Epithelial cell of prostate (primary cell): ENCODE data around the gene RNF220.

ENCODE experiments used
- DNase-seq: peaks from one replicate; pipeline ENCODE4 v3.0.0-alpha.2; 2011; ENCODE audit warnings: low read depth, low spot score
- H3K27ac ChIP-seq: fragments of 450-650 bp; 2 replicates; pipeline ENCODE4 v1.5.1; 2017; ENCODE audit warnings: mild to moderate bottlenecking

RNF220 gene

GRCh38 chr1:44621841-44622286 is 216.8 kb downstream of the RNF220 start:
- no peak overlapping the region for H3K27ac ChIP-seq

GRCh38 chr1:44624268-44624901 is 219.3 kb downstream of the RNF220 start:
- H3K27ac ChIP-seq: no peak overlapping the region

More at GRCh38 chr1:44621841-44622286, 216.8 kb downstream of the RNF220 start:
- no peak for DNase-seq

DNA sequence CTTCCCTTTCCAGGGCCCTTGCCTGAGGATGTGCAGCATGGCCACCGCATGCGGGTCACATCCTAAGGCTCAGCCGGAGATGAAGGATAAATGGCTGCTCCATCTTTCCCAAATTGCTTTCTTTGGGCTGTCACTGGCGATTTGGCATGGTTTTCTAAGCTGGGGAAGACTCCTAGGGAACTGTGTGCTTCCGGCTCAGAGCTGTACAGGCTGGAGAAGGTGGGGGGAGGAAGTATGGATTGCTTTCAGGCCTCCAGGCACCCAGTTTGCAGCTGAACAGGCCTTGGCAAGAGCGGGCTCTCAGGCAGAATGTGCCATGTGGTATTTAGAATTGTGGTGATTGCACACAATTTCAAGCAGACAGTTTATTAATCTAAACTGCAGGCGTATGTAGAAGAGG is 220.3 kb downstream of the RNF220 start:
- no peak for DNase-seq
- no peak overlapping the region for H3K27ac ChIP-seq

More at GRCh38 chr1:44624268-44624901, 219.3 kb downstream of the RNF220 start:
- no peak for DNase-seq

DNA sequence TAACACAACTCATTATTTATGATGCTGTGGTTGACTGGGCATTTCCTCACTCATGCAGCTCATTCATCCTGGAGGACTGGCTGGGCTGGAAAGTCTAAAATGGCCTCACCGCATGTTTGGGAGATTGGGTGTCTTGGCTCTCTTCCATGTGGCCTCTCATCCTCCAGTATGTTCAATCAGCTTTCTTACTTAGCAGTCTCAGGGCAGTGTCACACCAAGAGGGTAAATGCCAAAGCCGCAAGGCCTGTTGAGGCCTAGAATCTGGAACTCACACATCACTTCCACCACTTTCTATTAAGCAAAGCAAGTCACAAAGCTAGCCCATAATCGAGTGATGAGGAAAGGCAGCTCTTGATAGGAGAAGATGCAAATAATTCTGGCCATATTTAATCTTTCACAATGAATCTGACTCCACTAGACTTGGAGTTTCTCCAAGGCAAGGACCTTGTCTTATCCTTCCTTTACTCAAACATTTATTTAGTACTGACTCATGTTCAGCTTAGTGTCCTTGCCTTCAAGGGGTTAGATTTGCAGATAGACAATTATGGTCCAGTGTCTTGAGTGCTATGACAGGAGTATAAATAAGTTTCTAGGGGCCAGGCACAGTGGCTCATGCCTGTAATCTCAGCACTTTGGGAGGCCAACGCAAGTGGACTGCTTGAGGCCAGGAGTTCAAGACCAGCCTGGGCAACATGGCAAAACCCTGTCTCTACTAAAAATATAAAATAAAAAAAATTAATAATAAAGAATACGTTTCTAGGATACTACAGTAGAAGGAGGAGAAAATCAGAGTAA is 224.1 kb downstream of the RNF220 start:
- peak; percentile 77 for DNase-seq
- H3K27ac ChIP-seq: peak overlapping the region; percentile 60

- no peak for DNase-seq
- H3K27ac ChIP-seq: peak overlapping the region; percentile 60
These were observed 225.1 kb downstream of the RNF220 start for GRCh38 chr1:44630116-44630515.

DNA sequence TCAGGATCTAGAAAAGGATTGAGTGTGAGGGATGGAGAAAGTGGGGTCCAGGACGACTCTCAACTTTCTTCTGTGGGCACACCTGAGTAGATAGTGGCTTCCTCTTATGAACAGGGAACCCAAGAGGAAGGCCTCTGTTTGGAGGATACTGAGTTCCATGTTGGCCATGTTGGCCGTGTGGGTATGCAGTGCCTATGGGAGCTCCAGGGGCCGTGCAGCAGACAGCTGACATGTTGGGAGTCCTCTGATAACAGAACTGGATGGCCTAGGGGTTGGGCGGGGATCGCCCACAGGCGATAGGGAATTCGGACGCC is 226.2 kb downstream of the RNF220 start:
- no peak for DNase-seq
- H3K27ac ChIP-seq: peak overlapping the region; percentile 89

DNA sequence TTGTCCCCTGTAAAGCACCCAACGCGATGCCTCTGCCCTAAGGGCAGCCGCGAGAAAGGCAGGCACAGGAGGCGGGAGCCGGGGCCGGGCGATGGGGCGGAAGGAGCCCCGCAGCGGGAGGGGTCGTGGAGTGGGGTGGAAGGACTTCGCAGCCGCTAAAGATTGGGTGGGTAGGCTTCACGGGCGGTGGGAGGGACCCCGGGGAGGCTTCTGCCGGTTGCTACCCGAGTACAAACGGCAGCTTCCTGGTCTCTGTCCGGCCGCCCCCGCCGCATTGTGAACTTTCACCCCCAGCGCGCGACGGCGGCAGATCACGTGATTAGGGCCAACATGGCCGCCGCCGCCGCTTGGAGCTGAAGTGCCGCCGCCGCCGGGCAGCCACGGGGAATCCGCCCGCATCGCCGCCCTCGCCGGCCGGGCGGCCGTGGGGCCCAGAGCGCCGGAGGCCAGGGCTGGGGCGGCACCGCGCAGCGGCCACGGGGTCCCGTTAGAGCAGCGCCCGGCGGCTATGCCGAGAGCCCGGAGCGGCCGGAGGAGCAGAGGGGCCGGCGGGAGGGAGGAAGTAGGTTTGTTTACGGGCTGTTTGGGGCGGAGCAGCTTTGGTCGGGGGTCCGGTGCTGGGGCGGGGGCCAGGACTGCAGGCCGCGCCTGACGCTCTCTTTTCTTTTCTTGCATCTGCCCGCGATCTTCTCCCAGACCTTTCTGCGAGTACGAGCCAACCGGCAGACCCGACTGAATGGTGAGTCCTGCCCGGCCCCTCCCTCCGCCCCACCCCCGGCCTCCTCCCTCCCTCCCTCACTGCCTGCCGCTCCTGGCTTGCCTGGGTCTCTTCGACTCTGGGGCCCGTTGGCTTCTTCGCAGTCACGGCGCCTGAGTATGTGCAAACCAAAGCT is 226.8 kb downstream of the RNF220 start:
- DNase-seq: no peak
- H3K27ac ChIP-seq: peak overlapping the region; percentile 89

- peak overlapping the region; percentile 89 for H3K27ac ChIP-seq
- DNase-seq: no peak
These were observed 227.5 kb downstream of the RNF220 start for GRCh38 chr1:44632598-44632997.

GRCh38 chr1:44634606-44635189 is 229.6 kb downstream of the RNF220 start:
- H3K27ac ChIP-seq: no peak overlapping the region

GRCh38 chr1:44635439-44635838 is 230.4 kb downstream of the RNF220 start:
- no peak overlapping the region for H3K27ac ChIP-seq
- DNase-seq: no peak

More at GRCh38 chr1:44634606-44635189, 229.6 kb downstream of the RNF220 start:
- DNase-seq: no peak

- no peak for DNase-seq
- H3K27ac ChIP-seq: no peak overlapping the region
These were observed 231.1 kb downstream of the RNF220 start for GRCh38 chr1:44636083-44636687.

- H3K27ac ChIP-seq: peak overlapping the region; percentile 13
- DNase-seq: peak; percentile 33
These were observed 231.9 kb downstream of the RNF220 start for GRCh38 chr1:44636688-44637598.

GRCh38 chr1:44637702-44638411 is 232.8 kb downstream of the RNF220 start:
- no peak for DNase-seq
- no peak overlapping the region for H3K27ac ChIP-seq

DNA sequence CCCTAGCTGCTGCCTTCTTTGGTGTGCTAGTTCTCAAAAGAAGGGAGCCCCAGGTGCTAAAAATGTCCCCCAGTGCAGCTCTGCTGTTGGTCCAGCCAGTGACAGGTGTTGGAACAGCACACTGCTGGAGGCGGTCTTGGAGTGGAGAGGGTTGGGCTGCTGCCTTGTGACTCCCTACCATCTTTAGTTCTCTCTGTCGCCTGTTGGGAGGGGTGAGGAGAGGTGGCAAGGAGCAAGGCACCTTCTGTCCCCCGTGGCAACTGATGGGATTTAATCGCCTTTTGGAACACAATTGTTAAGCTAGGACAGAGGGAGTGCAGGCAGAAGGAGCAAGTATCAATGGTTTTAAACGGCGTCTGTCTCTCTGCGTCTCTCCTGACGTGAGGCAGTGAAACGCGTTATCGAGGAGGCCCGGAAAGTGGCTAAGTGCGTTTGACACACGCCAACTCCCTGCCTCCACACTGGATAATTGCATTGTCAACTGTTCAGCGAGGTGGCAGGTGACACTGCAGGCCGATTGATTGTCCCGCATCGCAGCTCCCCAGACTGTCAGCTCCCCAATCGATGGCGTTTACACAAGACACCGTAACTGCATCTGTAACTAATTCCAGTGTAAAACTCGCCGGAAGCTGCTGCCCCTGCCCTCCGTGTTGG is 235.3 kb downstream of the RNF220 start:
- DNase-seq: no peak
- H3K27ac ChIP-seq: no peak overlapping the region

GRCh38 chr1:44641126-44642102 is 236.4 kb downstream of the RNF220 start:
- no peak for DNase-seq

GRCh38 chr1:44642255-44642654 is 237.2 kb downstream of the RNF220 start:
- H3K27ac ChIP-seq: no peak overlapping the region
- DNase-seq: no peak

More at GRCh38 chr1:44641126-44642102, 236.4 kb downstream of the RNF220 start:
- no peak overlapping the region for H3K27ac ChIP-seq

DNA sequence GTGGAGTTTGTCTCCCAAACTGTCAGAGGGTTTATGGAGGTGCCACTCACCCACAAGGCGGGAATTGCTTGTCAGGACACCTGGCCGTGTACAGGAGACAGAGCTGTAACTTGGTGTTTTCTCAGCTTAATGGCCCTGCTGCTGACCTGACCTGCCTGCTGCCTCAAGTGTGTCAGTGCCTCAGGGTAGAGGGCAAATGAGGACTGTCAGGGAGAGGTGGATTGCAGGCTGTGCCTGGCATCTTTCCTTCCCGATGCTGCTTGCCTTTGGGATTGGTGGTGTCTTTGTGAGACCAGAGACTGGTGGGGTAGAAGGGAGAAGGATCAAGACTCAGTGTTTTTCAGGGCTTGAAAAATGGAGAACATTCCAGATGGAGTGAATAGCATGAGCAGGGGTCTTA is 237.9 kb downstream of the RNF220 start:
- H3K27ac ChIP-seq: no peak overlapping the region
- no peak for DNase-seq
